Endothelial cell of umbilical vein (primary cell): ENCODE data around the gene STIM1. TPM values are rescaled to one million over a fixed set of nuclear protein-coding genes. Genes with fewer than 3 reads are reported as not detected.

ENCODE experiments used
- BruUV-seq: library from RNA; stranded (reverse); fragments of 400-500 nt; replicated peaks from 2 replicates; lab custom pipeline; 2021; lab: Mats Ljungman, UMichigan
- CTCF ChIA-PET: fragments of 300-600, 350-600 bp; sonication (Branson Sonifier 250); formaldehyde crosslinking; loops from one replicate; lab custom pipeline; 2021; ENCODE audit warnings: antibody characterized with exemption, inconsistent platforms; lab: Charles Lee
- POLR2A ChIA-PET: fragments of 300-600, 350-600 bp; sonication (Branson Sonifier 250); formaldehyde crosslinking; loops from one replicate; lab custom pipeline; 2021; ENCODE audit warnings: antibody characterized with exemption, inconsistent platforms; lab: Charles Lee
- DNase-seq: peaks from one replicate; pipeline ENCODE4 v3.0.0-alpha.2; 2011; ENCODE audit warnings: low read depth, low spot score
- FAIRE-seq: peaks from 2 replicates; lab custom pipeline; 2011; peaks lifted over from hg19 to GRCh38; lab: Jason Lieb, UNC
- H2AFZ ChIP-seq: 2 replicates; pipeline ENCODE4 v1.6.0; 2012; ENCODE audit warnings: low read depth, low read length, control low read depth, inconsistent platforms
- H3K27ac ChIP-seq: 2 replicates; pipeline ENCODE4 v1.5.1; 2011; ENCODE audit warnings: low read depth, mild to moderate bottlenecking, control low read depth, low read length, moderate library complexity; ENCODE audit not compliant: insufficient read depth
- H3K27me3 ChIP-seq, 2 experiments: 2 replicates each; pipeline versions ENCODE4 v1.6.0 to v1.6.1; 2011; ENCODE audit warnings: low read length in 2 of 2, mixed read lengths in 1 of 2; ENCODE audit not compliant: control insufficient read depth in 2 of 2, insufficient read depth in 2 of 2
- H3K36me3 ChIP-seq, 2 experiments: 2 replicates in 1 of 2; 3 replicates in 1 of 2; pipeline ENCODE4 v1.5.1; 2011; ENCODE audit warnings: low read length in 2 of 2, mild to moderate bottlenecking in 1 of 2, moderate library complexity in 1 of 2; ENCODE audit not compliant: control insufficient read depth in 2 of 2, insufficient read depth in 2 of 2; ENCODE audit errors: extremely low read depth in 1 of 2
- H3K4me1 ChIP-seq: 3 replicates; pipeline ENCODE4 v1.5.1; 2011; ENCODE audit warnings: mild to moderate bottlenecking, low read length; ENCODE audit not compliant: control insufficient read depth, insufficient read depth; ENCODE audit errors: extremely low read depth
- H3K4me2 ChIP-seq: 2 replicates; pipeline ENCODE4 v1.6.1; 2011; ENCODE audit warnings: low read length, control low read depth, mixed read lengths; ENCODE audit not compliant: insufficient read depth
- H3K4me3 ChIP-seq, 3 experiments: fragments of 200-600 bp in 1 of 3; sonication (generic), shearing (Covaris generic) in 1 of 3; replicated peaks in 1 of 3; 2 replicates each; pipeline ENCODE4 v1.5.1; 2011 to 2016; ENCODE audit warnings: control low read depth in 3 of 3, low read length in 3 of 3, mild to moderate bottlenecking in 2 of 3, inconsistent platforms in 1 of 3, low read depth in 1 of 3, moderate library complexity in 1 of 3; ENCODE audit not compliant: insufficient read depth in 1 of 3
- H3K79me2 ChIP-seq: 2 replicates; pipeline ENCODE4 v1.6.0; 2012; ENCODE audit warnings: low read length, inconsistent platforms; ENCODE audit not compliant: control insufficient read depth, insufficient read depth
- H3K9ac ChIP-seq: replicated peaks from 2 replicates; pipeline ENCODE3; 2011; ENCODE audit warnings: low read length, control low read depth; ENCODE audit not compliant: insufficient read depth; ENCODE audit errors: extremely low read depth
- H3K9me1 ChIP-seq: replicated peaks from 3 replicates; pipeline ENCODE4 v1.6.0; 2011; ENCODE audit warnings: mild to moderate bottlenecking, low read length; ENCODE audit not compliant: control insufficient read depth, insufficient read depth; ENCODE audit errors: extremely low read depth
- H3K9me3 ChIP-seq: replicated peaks from 2 replicates; pipeline ENCODE4 v1.5.1; 2012; ENCODE audit warnings: low read length, inconsistent platforms; ENCODE audit not compliant: control insufficient read depth, insufficient read depth
- H4K20me1 ChIP-seq: replicated peaks from 2 replicates; pipeline ENCODE3; 2011; ENCODE audit warnings: mild to moderate bottlenecking, low read length; ENCODE audit not compliant: control insufficient read depth, insufficient read depth; ENCODE audit errors: extremely low read depth
- CTCF ChIP-seq, 2 donors: IDR thresholded peaks; 1 replicate in 1 of 2; 2 replicates in 1 of 2; pipeline ENCODE4 v1.5.1; 2011; ENCODE audit warnings: low read length in 2 of 2, mild to moderate bottlenecking in 2 of 2, moderate library complexity in 2 of 2, control low read depth in 1 of 2, inconsistent platforms in 1 of 2, low read depth in 1 of 2; ENCODE audit not compliant: insufficient read depth in 1 of 2; ENCODE audit errors: extremely low read depth in 1 of 2
- EZH2 ChIP-seq: IDR thresholded peaks from 2 replicates; pipeline ENCODE4 v1.6.1; 2012; ENCODE audit warnings: borderline replicate concordance, low read depth, mild to moderate bottlenecking, moderate library complexity, low read length, inconsistent platforms; ENCODE audit not compliant: severe bottlenecking
- FOS ChIP-seq: IDR thresholded peaks from 2 replicates; pipeline ENCODE4 v1.6.1; 2011; ENCODE audit warnings: mild to moderate bottlenecking, low read length, moderate library complexity, borderline replicate concordance; ENCODE audit not compliant: insufficient read depth
- GATA2 ChIP-seq: IDR thresholded peaks from 2 replicates; pipeline ENCODE4 v1.7.0; 2011; ENCODE audit warnings: low read depth, mild to moderate bottlenecking, moderate library complexity, mixed read lengths, low read length; ENCODE audit not compliant: insufficient read length, insufficient read depth
- JUN ChIP-seq: IDR thresholded peaks from 2 replicates; pipeline ENCODE4 v1.6.1; 2011; ENCODE audit warnings: borderline replicate concordance, low read depth; ENCODE audit not compliant: insufficient read length, insufficient read depth
- MAX ChIP-seq: IDR thresholded peaks from 2 replicates; pipeline ENCODE4 v1.6.1; 2011; ENCODE audit not compliant: insufficient read depth, insufficient read length
- MYC ChIP-seq: IDR thresholded peaks from one replicate; pipeline ENCODE4 v1.6.1; 2011; ENCODE audit warnings: mild to moderate bottlenecking, low read depth, low read length
- POLR2A ChIP-seq: IDR thresholded peaks from 2 replicates; pipeline ENCODE4 v1.6.1; 2012; ENCODE audit warnings: low read depth, mild to moderate bottlenecking, control low read depth, low read length
- POLR2AphosphoS5 ChIP-seq: IDR thresholded peaks from 2 replicates; pipeline ENCODE4 v1.6.1; 2012; ENCODE audit warnings: low read depth, mild to moderate bottlenecking, control low read depth, low read length, moderate library complexity; ENCODE audit not compliant: insufficient read depth
- dilution Hi-C: fragments of 300-500 bp; cut with MboI; formaldehyde crosslinking; loops from one replicate; pipeline ENCODE4 v1.15.0; 2019; ENCODE audit warnings: low sequenced_read_pairs; ENCODE audit not compliant: extremely low pct_ligation_motif_present
- intact Hi-C: fragments of 100-400 bp; cut with micrococcal nuclease; formaldehyde crosslinking; loops from one replicate; pipeline ENCODE4 v1.10.0; 2022
- polyA plus RNA-seq, 4 experiments: library from polyadenylated mRNA; depleted of rRNA in 3 of 4; stranded (reverse) in 3 of 4; unstranded in 1 of 4; fragments of >200 nt; gene quantifications; 2 replicates each; pipeline versions ENCODE4 v1.2.1 to v1.2.3, GENCODE V29; 2011 to 2012; ENCODE audit warnings: missing spikeins in 1 of 4
- total RNA-seq: library from RNA; stranded (reverse); gene quantifications from 2 replicates; pipeline ENCODE4 v1.2.3, GENCODE V29; 2021

Gene STIM1
- total and polyA plus RNA-seq, 2 donors (not counting 3 experiments of a cell fraction or from before 2014, with no cell fraction given): 32.7 to 33.4 TPM

GRCh38 chr11:3982431-3982830, 127.0 kb downstream of the STIM1 start:
- no peak overlapping the region for H3K27ac ChIP-seq
- no peaks in the 10 kb centered on the region for H3K79me2 ChIP-seq
- H3K9ac ChIP-seq: no peak overlapping the region
- no peak for TF ChIP-seq POLR2AphosphoS5
- no peak for TF ChIP-seq POLR2A
- TF ChIP-seq FOS: no peak
- TF ChIP-seq MYC: no peak
- H3K4me2 ChIP-seq: no peak overlapping the region
- no peaks in the 10 kb centered on the region for H3K9me3 ChIP-seq
- POLR2A ChIA-PET: no interaction called here
- H3K4me3 ChIP-seq: no peak overlapping the region
- H2AFZ ChIP-seq: no peak overlapping the region
- no peaks in the 10 kb centered on the region for H3K9me1 ChIP-seq
- no peaks in the 10 kb centered on the region for H3K4me1 ChIP-seq
- BruUV-seq: no TSS peak
- DNase-seq (no peak), FAIRE-seq (no peak)
- CTCF ChIA-PET: no interaction called here
- no peaks in the 10 kb centered on the region for H3K36me3 ChIP-seq
- H4K20me1 ChIP-seq: no peaks in the 10 kb centered on the region
- H3K27me3 ChIP-seq: no peaks in the 10 kb centered on the region
- intact Hi-C loops: no loop called here
- dilution Hi-C loops: no loop called here

DNA sequence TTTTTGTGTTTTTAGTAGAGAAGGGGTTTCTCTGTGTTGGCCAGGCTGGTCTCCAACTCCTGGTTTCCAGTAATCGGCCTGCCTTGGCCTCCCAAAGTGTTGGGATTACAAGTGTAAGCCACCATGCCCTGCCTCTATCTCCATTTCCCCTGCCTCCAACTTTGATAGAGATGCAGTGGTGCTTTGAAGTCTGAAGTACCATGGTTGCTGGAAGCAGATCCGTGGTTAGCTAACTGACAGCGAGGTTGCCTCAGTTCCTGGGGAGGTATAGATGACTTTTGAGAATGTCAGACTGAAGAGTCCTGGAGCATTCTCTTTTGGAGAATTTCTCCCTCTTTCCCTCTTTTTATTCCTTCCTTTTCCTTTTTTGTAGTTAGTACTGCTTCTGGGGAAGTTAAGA, 127.6 kb downstream of the STIM1 start:
- H4K20me1 ChIP-seq: no peaks in the 10 kb centered on the region
- H3K4me1 ChIP-seq: no peaks in the 10 kb centered on the region
- no peaks in the 10 kb centered on the region for H3K79me2 ChIP-seq
- intact Hi-C loops (no loop called here), dilution Hi-C loops (no loop called here)
- no peak for TF ChIP-seq FOS
- no peak for TF ChIP-seq MYC
- TF ChIP-seq POLR2AphosphoS5: no peak
- TF ChIP-seq POLR2A: no peak
- TF ChIP-seq GATA2: no peak
- no peak for TF ChIP-seq EZH2
- TF ChIP-seq JUN: no peak
- no peak for TF ChIP-seq MAX
- no peak for TF ChIP-seq CTCF (IDR thresholded peaks at IDR 0.05; ENCODE audit: extremely low read depth in 1 of 2, insufficient read depth in 1 of 2, low read depth in 1 of 2, low read length in 2 of 2)
- H3K9ac ChIP-seq: no peak overlapping the region
- H3K27me3 ChIP-seq: no peaks in the 10 kb centered on the region
- DNase-seq: no peak
- ChIA-PET POLR2A (no interaction called here), CTCF (interaction anchor here (2.4 to 3.8 kb wide), 2 partner anchors 128 to 133 kb away, joined by 28 to 29 read pairs; partner anchors contain the start of gene STIM1)
- no peak overlapping the region for H3K4me3 ChIP-seq
- no peaks in the 10 kb centered on the region for H3K36me3 ChIP-seq
- no TSS peak for BruUV-seq
- FAIRE-seq: no peak
- H3K9me1 ChIP-seq: no peaks in the 10 kb centered on the region
- H3K27ac ChIP-seq: no peak overlapping the region
- no peak overlapping the region for H2AFZ ChIP-seq
- no peak overlapping the region for H3K4me2 ChIP-seq
- no peaks in the 10 kb centered on the region for H3K9me3 ChIP-seq
